Endothelial cell (in vitro differentiated cells): ENCODE results near the gene GGNBP2. TPM values are rescaled to one million over a fixed set of nuclear protein-coding genes. Genes with fewer than 3 reads are reported as not detected.
A peak's percentile ranks its signal among the peaks of the same experiment; 100 is the strongest.

Experiments used
- DNase-seq: peaks from one replicate; pipeline ENCODE4 v3.0.0; 2021; ENCODE audit warnings: low spot score
- H3K27ac Mint-ChIP-seq: one replicate; pipeline ENCODE4 v1.8.0; 2021; ENCODE audit warnings: mixed read lengths, inconsistent platforms; ENCODE audit not compliant: unreplicated experiment
- H3K27me3 Mint-ChIP-seq: one replicate; pipeline ENCODE4 v1.8.0; 2021; ENCODE audit warnings: mild to moderate bottlenecking, moderate library complexity, mixed read lengths, inconsistent platforms; ENCODE audit not compliant: unreplicated experiment
- H3K36me3 Mint-ChIP-seq: one replicate; pipeline ENCODE4 v1.8.0; 2021; ENCODE audit warnings: mild to moderate bottlenecking, low read depth, mixed read lengths, inconsistent platforms; ENCODE audit not compliant: unreplicated experiment
- H3K4me1 Mint-ChIP-seq: one replicate; pipeline ENCODE4 v1.8.0; 2021; ENCODE audit warnings: mild to moderate bottlenecking, mixed read lengths, inconsistent platforms; ENCODE audit not compliant: unreplicated experiment
- H3K4me3 Mint-ChIP-seq: one replicate; pipeline ENCODE4 v1.8.0; 2021; ENCODE audit warnings: mild to moderate bottlenecking, mixed read lengths, inconsistent platforms; ENCODE audit not compliant: unreplicated experiment
- H3K9me3 Mint-ChIP-seq: one replicate; pipeline ENCODE4 v1.8.0; 2021; ENCODE audit warnings: mixed read lengths, inconsistent platforms; ENCODE audit not compliant: unreplicated experiment
- total RNA-seq: library from RNA; stranded (reverse); fragmentation: NEBNext Ultra II Directional; extraction: Animal tissue kit (Norgen Biotek cat#: 25700); gene quantifications from one replicate; pipeline ENCODE4 v1.2.1, GENCODE V29; 2021; ENCODE audit not compliant: unreplicated experiment
- TF ChIP-seq, protein P1 (sequence below): fragments of 200-600 bp; sonication (generic); IDR thresholded peaks from one replicate; pipeline ENCODE4 v1.5.0; 2021; ENCODE audit warnings: antibody characterized with exemption; ENCODE audit not compliant: unreplicated experiment

The GGNBP2 gene
- total RNA-seq, 1 donor from 2014 or later, result 84.4 TPM

DNA sequence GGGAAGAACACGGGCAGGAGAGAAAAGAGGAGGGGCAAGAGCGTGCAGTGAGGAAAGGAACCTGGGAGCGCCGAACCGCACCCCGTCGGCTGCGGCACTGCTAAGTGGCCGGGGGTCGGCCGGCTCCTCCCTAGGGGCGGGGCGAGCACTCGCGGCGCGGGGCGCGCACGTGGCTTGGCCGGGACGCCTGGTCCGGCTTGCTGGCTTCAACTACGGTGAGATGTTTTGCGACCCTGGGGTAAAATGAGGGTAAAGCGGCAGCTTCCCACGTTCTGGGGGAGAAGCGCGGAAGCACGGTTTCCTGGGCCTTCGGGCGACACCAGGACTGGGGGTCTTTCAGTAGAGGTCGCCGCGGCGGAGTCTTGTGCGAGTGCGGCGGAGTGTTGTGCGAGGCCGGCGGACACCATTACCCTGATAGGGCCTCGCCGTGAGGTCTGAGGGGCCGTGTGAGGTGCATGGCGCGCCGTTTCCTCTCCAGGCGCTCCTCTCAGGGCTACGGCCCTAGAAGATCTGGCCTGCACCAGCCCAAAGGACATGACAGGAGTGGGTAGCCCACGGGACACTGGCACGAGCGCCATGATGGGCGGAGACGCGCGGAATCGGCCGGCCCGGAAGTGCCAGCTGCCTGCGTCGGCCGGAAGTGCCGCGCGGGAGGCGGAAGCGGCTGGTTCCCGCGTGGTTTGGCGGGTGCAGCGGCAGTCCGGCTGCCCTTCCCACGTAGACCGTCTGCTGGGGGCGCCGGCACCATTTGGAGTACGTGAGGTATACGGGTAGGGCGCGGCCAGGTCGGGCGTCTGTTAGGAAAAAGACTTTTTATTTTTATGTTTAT, 9.7 kb upstream of the GGNBP2 start, which contains the start of the genes MYO19 and PIGW:
TSS of gene MYO19 (minus strand) at position 29 of the 829 bp plus-strand sequence. CDS start 2,330 bp downstream, outside the sequence.
TSS of gene PIGW (plus strand) at position 148 of the 829 bp plus-strand sequence. CDS start 2,115 bp downstream, outside the sequence.
- Mint-ChIP-seq H3K36me3 (peaks cover 5% of the 10 kb centered on the region), H3K9me3 (no peaks in the 10 kb centered on the region), H3K27ac (peak within 1 kb of the TSS; percentile 93), H3K27me3 (peaks cover 3% of the 10 kb centered on the region), H3K4me1 (peaks cover 13% of the 10 kb centered on the region), H3K4me3 (peak within 1 kb of the TSS; percentile 94)
- TF ChIP-seq, protein P1, sequence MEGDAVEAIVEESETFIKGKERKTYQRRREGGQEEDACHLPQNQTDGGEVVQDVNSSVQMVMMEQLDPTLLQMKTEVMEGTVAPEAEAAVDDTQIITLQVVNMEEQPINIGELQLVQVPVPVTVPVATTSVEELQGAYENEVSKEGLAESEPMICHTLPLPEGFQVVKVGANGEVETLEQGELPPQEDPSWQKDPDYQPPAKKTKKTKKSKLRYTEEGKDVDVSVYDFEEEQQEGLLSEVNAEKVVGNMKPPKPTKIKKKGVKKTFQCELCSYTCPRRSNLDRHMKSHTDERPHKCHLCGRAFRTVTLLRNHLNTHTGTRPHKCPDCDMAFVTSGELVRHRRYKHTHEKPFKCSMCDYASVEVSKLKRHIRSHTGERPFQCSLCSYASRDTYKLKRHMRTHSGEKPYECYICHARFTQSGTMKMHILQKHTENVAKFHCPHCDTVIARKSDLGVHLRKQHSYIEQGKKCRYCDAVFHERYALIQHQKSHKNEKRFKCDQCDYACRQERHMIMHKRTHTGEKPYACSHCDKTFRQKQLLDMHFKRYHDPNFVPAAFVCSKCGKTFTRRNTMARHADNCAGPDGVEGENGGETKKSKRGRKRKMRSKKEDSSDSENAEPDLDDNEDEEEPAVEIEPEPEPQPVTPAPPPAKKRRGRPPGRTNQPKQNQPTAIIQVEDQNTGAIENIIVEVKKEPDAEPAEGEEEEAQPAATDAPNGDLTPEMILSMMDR, result no peak
- DNase-seq, result peak; percentile 89

DNA sequence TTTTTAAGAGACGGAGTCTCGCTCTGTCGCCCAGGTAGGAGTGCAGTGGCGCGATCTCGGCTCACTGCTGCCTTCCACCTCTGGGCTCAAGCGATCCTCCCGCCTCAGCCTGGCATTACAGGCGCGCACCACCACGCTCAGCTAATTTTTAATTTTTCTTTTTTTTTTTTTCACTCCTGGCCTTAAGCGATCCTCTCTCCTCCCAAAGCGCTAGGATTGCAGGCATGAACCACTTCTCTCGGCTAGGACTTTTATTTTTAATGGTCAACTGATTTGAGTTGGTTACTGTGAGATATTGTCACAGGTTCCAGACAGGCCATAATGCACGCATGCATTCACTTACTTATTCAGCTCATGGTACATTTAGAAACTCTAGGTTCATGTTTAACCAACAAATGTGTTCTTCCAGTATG, 9.0 kb upstream of the GGNBP2 start:
- no peaks in the 10 kb centered on the region for H3K9me3 Mint-ChIP-seq
- DNase-seq, result no peak
- H3K36me3 Mint-ChIP-seq, result peaks cover 5% of the 10 kb centered on the region
- TF ChIP-seq, protein P1, result no peak
- H3K27me3 Mint-ChIP-seq, result peaks cover 3% of the 10 kb centered on the region
- peak overlapping the region; percentile 93 for H3K27ac Mint-ChIP-seq
- peaks cover 13% of the 10 kb centered on the region for H3K4me1 Mint-ChIP-seq
- peak overlapping the region; percentile 94 for H3K4me3 Mint-ChIP-seq

DNA sequence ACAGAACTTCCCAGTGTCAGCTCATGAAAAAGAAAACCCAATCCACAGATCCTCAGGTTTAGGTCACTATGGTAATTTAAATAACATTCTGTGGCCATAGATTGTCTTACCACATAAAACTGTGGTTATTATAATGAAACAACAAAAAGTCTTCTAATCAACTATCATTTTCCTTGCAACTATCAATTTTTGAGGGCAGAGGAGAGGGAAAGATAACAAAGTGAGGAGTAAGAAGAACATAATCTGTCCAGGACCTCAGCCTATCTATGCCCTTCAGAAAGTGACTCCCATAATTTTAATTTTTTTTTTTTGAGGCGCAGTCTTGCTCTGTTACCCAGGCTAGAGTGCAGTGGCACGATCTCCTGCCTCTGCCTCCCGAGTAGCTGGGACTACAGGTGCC, 4.0 kb upstream of the GGNBP2 start:
- DNase-seq, result no peak

DNA sequence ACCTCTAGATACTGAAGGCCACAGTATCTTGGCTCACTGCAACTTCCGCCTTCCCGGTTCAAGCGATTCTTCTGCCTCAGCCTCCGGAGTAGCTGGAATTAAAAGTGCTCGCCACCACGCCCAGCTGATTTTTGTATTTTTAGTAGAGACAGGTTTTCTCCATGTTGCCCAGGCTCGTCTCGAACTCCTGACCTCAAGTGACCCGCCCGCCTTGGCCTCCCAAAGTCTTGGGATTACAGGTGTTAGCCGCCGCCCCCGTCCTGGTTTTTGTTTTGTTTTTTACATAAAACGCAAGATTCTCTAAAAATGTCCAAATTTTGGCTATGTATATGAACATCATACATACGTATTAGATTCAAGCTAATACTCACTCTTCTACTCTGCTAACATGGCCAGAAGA, 2.0 kb upstream of the GGNBP2 start:
- DNase-seq, result no peak
- no peaks in the 10 kb centered on the region for H3K9me3 Mint-ChIP-seq
- no peak overlapping the region for H3K27ac Mint-ChIP-seq
- H3K27me3 Mint-ChIP-seq, result peaks cover 10% of the 10 kb centered on the region
- peaks cover 12% of the 10 kb centered on the region for H3K36me3 Mint-ChIP-seq
- TF ChIP-seq, protein P1, result no peak
- H3K4me3 Mint-ChIP-seq, result no peak overlapping the region
- H3K4me1 Mint-ChIP-seq, result peaks cover 12% of the 10 kb centered on the region

More for the DNA sequence above, 4.0 kb upstream of the GGNBP2 start:
- TF ChIP-seq, protein P1, result no peak
- Mint-ChIP-seq H3K4me1 (peaks cover 7% of the 10 kb centered on the region), H3K36me3 (peaks cover 5% of the 10 kb centered on the region), H3K27ac (no peak overlapping the region), H3K9me3 (no peaks in the 10 kb centered on the region), H3K27me3 (peaks cover 7% of the 10 kb centered on the region), H3K4me3 (no peak overlapping the region)

DNA sequence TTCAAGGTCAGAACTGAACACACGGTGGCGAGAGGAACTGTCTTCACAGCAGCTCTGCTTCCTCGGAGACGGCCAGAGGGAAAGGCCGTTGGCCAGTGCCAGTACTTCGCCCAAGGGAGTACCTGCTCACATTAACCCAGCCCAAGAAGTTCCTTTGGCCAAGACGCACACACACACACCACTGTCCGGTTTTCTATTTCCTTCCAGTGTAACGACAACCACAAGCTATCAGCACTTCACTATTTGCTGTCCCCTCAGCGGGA, 744 bp upstream of the GGNBP2 start:
- Mint-ChIP-seq H3K36me3 (peaks cover 7% of the 10 kb centered on the region), H3K4me1 (peaks cover 16% of the 10 kb centered on the region), H3K27ac (peak overlapping the region; percentile 97), H3K4me3 (peak overlapping the region; percentile 98), H3K9me3 (no peaks in the 10 kb centered on the region), H3K27me3 (peaks cover 10% of the 10 kb centered on the region)
- no peak for DNase-seq
- TF ChIP-seq, protein P1, result no peak
